Loucy (cell line): ENCODE measurements around the gene L3MBTL2.

Experiments used
- H2AFZ ChIP-seq: fragments of 200-600 bp; sonication (generic); 2 replicates; pipeline ENCODE4 v1.6.0; 2016; ENCODE audit warnings: antibody characterized with exemption, mild to moderate bottlenecking, low read length, moderate library complexity
- H3F3A ChIP-seq: fragments of 200-600 bp; 2 replicates; pipeline ENCODE4 v1.6.0; 2016; ENCODE audit warnings: antibody characterized with exemption, low read depth, mild to moderate bottlenecking
- H3K27me3 ChIP-seq: fragments of 200-600 bp; sonication (generic); 2 replicates; pipeline ENCODE4 v1.6.1; 2014; ENCODE audit warnings: low read length, mild to moderate bottlenecking; ENCODE audit not compliant: insufficient read depth, poor library complexity, severe bottlenecking
- H3K36me3 ChIP-seq: fragments of 200-600 bp; sonication (generic); 2 replicates; pipeline ENCODE4 v1.6.1; 2016; ENCODE audit warnings: low read length; ENCODE audit not compliant: insufficient read depth
- H3K4me1 ChIP-seq: fragments of 200-600 bp; sonication (generic); 2 replicates; pipeline ENCODE4 v1.5.1; 2014; ENCODE audit warnings: low read length, mild to moderate bottlenecking; ENCODE audit not compliant: insufficient read depth, poor library complexity, severe bottlenecking
- H3K4me2 ChIP-seq: fragments of 200-600 bp; sonication (generic); 2 replicates; pipeline ENCODE4 v1.6.0; 2014; ENCODE audit warnings: antibody characterized with exemption, low read length, low read depth, mild to moderate bottlenecking; ENCODE audit not compliant: poor library complexity, severe bottlenecking
- H3K4me3 ChIP-seq: fragments of 200-600 bp; sonication (generic); 2 replicates; pipeline ENCODE4 v1.5.1; 2014; ENCODE audit warnings: low read length, mild to moderate bottlenecking, mixed read lengths; ENCODE audit not compliant: poor library complexity, severe bottlenecking
- H3K79me2 ChIP-seq: fragments of 200-600 bp; sonication (generic); 2 replicates; pipeline ENCODE4 v1.6.1; 2014; ENCODE audit warnings: low read length; ENCODE audit not compliant: insufficient read depth
- H3K9ac ChIP-seq: fragments of 200-600 bp; sonication (generic); 2 replicates; pipeline ENCODE4 v1.6.0; 2014; ENCODE audit warnings: mild to moderate bottlenecking, low read depth, low read length, moderate library complexity; ENCODE audit not compliant: poor library complexity, severe bottlenecking
- H3K9me2 ChIP-seq: fragments of 200-600 bp; sonication (generic); replicated peaks from 2 replicates; pipeline ENCODE4 v1.6.1; 2016; ENCODE audit warnings: low read depth, low read length, mixed read lengths
- H3K9me3 ChIP-seq: fragments of 200-600 bp; sonication (generic); 2 replicates; pipeline ENCODE4 v1.6.1; 2014; ENCODE audit warnings: mild to moderate bottlenecking, antibody characterized with exemption, low read length, low read depth; ENCODE audit not compliant: insufficient read depth
- H4K20me1 ChIP-seq: fragments of 200-600 bp; sonication (generic); 2 replicates; pipeline ENCODE4 v1.6.0; 2014; ENCODE audit warnings: antibody characterized with exemption, low read length, mild to moderate bottlenecking; ENCODE audit not compliant: insufficient read depth, poor library complexity, severe bottlenecking
- CTCF ChIP-seq: fragments of 200-600 bp; sonication (generic); conservative IDR thresholded peaks from 2 replicates; pipeline ENCODE4 v1.5.1; 2014; ENCODE audit warnings: mild to moderate bottlenecking, antibody characterized with exemption, low read length
- EZH2phosphoT487 ChIP-seq: fragments of 200-600 bp; IDR thresholded peaks from 2 replicates; pipeline ENCODE4 v1.6.1; 2018; ENCODE audit warnings: antibody characterized with exemption, mild to moderate bottlenecking, moderate library complexity, borderline replicate concordance

L3MBTL2 gene

GRCh38 chr22:41241133-41241676 is 36.1 kb downstream of the L3MBTL2 start:
- no peaks in the 10 kb centered on the region for H4K20me1 ChIP-seq
- H3K79me2 ChIP-seq, result no peaks in the 10 kb centered on the region
- H3K4me2 ChIP-seq, result no peak overlapping the region
- TF ChIP-seq CTCF (no peak), EZH2phosphoT487 (no peak)
- H3K9me2 ChIP-seq, result no peaks in the 10 kb centered on the region
- H3K4me1 ChIP-seq, result no peaks in the 10 kb centered on the region
- no peaks in the 10 kb centered on the region; the same call in 1 of the 2 replicates for H3F3A ChIP-seq
- H3K9ac ChIP-seq, result no peak overlapping the region
- no peaks in the 10 kb centered on the region for H3K27me3 ChIP-seq
- peaks cover 8% of the 10 kb centered on the region; the same call in 1 of the 2 replicates for H3K36me3 ChIP-seq
- H3K4me3 ChIP-seq, result no peak overlapping the region
- no peak overlapping the region for H2AFZ ChIP-seq
- no peaks in the 10 kb centered on the region for H3K9me3 ChIP-seq

GRCh38 chr22:41242396-41243117 is 37.4 kb downstream of the L3MBTL2 start:
- Histone ChIP-seq H3K36me3 (peaks cover 18% of the 10 kb centered on the region; the same call in 1 of the 2 replicates), H3K9ac (no peak overlapping the region), H3K79me2 (no peaks in the 10 kb centered on the region), H3K9me2 (no peaks in the 10 kb centered on the region), H3K4me2 (no peak overlapping the region), H3K4me3 (no peak overlapping the region), H2AFZ (no peak overlapping the region), H3K27me3 (no peaks in the 10 kb centered on the region), H4K20me1 (no peaks in the 10 kb centered on the region), H3K4me1 (no peaks in the 10 kb centered on the region), H3F3A (no peaks in the 10 kb centered on the region; the same call in 1 of the 2 replicates), H3K9me3 (no peaks in the 10 kb centered on the region)
- TF ChIP-seq EZH2phosphoT487 (no peak), CTCF (no peak)

- Histone ChIP-seq H3F3A (no peaks in the 10 kb centered on the region; the same call in 1 of the 2 replicates), H3K36me3 (peaks cover 23% of the 10 kb centered on the region; the same call in 1 of the 2 replicates)
Measured at GRCh38 chr22:41243361-41243760, 38.2 kb downstream of the L3MBTL2 start.

More at GRCh38 chr22:41243361-41243760, 38.2 kb downstream of the L3MBTL2 start:
- no peak for TF ChIP-seq CTCF
- TF ChIP-seq EZH2phosphoT487, result no peak
- Histone ChIP-seq H3K79me2 (no peaks in the 10 kb centered on the region), H3K9me2 (no peaks in the 10 kb centered on the region), H2AFZ (no peak overlapping the region), H4K20me1 (no peaks in the 10 kb centered on the region), H3K4me3 (no peak overlapping the region), H3K4me2 (no peak overlapping the region), H3K9me3 (no peaks in the 10 kb centered on the region), H3K4me1 (no peaks in the 10 kb centered on the region), H3K9ac (no peak overlapping the region), H3K27me3 (no peaks in the 10 kb centered on the region)
